Measurements from ENCODE around the gene TMEM26.

Gene TMEM26

DNA sequence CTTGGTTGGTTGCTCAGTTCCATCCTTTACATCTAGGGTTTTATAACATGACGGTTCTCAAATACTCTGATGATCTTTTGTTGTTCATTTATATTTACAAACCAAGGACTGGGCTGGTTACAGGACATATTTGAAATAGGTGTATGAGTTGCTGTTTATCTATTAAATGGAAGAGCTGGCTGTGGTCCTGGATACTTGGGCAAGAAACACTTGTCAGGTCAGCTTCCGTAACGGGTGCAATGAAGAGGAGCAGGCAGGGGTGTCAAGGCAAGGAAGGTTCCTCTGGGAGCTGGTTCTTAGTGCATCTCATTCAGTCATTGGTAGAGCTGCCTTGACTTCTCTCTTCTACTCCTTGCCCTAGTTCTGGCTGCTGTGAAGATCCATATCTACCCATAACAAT is 4.8 kb upstream of the TMEM26 start:
- DNase-seq: no peak

DNA sequence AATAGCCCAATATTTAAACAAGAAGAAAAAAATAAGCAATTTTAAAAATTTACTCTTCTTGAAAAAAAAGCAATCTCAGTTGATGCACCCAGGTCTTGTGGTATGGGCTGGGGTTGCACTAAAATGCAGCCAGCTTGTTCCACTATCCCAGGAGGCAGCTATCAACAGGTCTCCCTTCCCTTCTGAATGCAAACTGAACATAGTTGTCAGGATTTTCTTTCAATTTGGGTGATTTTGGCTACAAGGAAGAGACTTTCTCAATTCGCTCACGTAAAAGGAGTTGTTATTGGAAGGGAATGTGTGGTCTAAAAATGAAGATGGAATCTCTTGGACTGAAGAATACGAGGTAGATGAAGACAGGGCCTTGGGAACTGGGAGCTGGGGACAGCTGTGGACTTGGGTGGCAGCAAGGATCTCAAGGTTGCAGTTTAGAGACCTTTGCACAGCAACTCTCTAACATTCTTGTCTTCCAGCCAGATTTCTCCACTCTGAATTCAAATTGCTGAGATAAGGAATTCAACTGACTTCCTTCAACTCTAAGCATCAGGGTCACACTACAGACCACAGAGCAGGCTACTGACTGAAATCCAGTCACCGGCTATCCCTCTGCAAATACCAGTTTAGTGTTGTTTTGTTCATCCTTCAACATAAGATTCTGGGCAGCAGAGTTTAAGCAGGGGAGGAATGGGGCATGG is 3.1 kb upstream of the TMEM26 start:
- DNase-seq: no peak

DNA sequence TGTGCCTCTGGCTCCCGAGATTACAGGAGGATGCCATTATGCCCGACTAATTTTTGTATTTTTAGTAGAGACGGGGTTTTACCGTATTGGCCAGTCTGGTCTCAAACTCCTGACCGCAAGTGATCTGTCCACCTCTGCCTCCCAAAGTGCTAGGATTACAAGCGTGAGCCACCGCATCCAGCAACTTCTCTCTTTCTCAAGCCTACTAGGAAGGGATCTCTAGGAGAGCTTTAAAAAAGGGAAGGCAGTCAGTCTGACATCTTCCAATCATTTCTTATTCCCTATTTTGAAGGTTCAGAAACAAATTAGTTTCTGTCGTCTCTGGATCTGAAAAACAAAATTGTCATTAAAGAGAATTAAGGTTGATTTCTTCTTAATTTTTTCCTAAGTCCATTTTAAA is 2.5 kb upstream of the TMEM26 start:
- no peak for DNase-seq

DNA sequence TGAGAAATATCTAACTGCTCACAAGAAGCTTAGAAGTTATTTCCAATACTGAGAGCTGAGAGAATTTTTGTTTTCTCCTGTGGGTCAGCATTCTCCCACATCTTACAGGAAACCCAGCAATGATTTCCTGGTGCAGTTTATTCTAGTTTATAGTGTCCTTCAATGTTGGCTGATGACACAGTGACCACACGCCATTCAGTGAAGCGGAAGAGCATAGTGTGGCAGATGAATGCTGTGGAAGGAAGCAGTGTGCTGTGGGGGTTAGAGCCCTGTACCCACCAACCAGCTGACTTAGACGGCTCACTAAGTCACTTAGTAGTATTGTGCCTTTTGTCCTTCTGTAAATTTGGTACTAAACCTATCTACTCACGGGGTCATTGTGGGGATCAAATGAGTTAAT is 1.4 kb upstream of the TMEM26 start:
- no peak for DNase-seq

DNA sequence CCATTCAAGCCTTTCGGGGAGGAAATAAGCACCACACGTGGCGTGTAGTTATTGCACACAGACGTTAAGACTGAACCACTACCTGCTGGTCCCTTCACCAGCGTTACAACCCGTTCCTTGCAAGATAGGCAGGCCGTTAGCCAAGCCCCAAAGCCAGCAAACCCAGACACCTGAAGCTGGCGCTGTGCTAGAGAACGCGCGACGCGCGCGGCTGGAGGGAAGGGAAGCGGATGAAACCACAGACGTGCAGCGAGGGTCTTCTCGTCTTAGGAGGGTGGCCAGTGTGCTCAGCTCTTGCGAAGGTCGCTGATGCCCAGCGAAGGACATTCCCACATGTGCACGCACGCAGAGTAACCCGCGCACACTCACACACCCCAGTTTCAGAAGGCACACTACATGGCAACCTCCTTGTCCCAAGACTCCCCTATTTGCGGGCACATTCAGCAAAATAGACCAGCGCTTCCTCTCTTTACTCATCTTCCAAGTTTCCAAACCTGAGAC is 980 bp downstream of the TMEM26 start:
- no peak for DNase-seq

DNA sequence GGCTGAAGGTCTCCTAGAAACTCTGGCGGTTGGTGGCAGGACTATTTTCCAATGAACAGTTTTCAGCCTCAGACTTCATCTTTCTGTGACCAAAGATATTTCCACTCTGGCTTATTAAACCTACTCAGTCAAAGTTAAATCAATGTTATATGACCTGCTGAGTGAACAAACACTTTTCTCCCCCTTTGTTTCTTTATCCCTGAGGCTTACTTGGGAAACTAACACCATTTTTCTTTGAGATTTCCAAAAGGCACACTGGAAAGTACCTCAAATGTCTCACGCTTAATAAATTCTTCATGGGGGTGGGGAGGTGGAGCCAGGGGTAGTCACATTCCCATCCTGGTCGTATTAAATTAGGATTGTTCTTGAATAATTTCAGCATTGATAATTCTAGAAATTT is 1.8 kb downstream of the TMEM26 start:
- DNase-seq: no peak

DNA sequence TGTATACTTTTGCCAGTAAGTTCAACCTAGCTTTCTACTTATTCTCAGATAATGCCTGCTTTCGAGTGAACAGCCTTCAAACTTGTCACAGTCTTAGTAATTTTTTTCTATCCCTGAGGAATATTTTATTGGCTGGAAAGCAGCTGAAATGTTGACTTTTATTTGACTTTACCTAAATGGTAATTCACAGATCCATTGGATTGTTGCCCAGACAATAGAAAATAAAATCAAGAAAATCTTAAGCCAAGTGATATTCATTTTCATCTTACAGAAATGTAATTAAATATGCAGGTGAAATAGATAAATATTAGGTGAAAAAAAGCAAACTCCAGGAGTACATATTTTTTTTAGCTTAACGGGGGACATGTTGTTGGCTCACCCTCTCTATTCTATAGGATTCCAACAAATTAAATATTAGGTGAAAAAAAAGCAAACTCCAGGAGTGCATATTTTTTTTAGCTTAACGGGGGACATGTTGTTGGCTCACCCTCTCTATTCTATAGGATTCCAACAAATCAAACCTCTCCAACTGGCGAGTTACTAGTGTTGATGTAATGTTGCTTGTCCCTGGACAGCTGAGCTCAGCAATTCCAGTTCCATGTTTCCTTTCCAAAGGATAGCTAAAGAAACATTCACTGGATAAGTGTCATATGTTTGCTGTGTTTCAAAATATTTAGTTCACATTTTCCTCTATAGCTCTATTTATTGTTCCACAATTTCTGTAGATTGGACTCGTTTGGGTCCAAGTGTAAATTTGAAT is 4.2 kb downstream of the TMEM26 start:
- no peak for DNase-seq

DNA sequence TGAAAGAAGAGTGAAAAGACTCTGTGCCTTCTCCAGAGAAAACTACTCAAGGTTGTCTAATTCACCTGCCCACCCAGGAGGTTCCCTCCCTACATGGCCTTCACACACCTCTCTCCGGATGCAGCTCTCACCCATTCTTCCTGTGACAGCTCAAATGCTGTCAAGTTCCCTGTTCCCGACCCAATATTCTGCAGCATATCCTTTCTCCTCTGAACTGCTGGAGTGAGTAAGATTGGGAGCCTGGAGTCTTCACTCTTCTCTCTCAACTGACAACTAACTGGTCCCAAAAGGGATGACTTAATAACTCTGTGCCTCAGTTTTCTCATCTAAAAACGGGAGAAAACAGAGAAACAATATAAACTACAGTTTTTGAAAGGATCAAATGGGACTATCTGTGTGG is 5.1 kb downstream of the TMEM26 start:
- DNase-seq: no peak

DNA sequence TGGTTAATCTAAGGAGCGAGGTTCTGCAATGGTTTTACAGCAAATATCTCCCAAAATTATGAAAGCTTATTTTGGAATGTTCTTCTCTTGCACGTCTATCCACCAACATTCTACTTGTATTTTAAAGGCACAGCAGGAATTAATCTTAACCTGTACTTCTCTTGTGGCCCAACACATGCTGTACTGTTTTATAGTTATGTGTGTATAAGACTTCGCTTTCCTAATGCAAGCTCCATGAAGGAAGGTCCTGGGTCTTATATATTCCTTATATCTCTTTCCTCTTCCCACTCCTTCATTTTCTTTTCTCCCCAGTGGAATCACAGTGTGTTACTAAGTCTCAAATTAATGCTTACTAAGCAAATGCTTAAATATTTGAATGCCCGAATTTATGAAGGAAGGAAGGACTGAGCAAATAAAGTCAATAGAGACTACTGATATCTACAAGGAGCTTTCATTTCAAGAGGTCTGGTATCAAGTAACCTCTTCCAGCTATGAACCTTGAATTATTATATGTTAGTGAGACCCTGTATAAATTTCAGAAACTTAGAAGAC is 14.0 kb downstream of the TMEM26 start:
- DNase-seq: no peak

DNA sequence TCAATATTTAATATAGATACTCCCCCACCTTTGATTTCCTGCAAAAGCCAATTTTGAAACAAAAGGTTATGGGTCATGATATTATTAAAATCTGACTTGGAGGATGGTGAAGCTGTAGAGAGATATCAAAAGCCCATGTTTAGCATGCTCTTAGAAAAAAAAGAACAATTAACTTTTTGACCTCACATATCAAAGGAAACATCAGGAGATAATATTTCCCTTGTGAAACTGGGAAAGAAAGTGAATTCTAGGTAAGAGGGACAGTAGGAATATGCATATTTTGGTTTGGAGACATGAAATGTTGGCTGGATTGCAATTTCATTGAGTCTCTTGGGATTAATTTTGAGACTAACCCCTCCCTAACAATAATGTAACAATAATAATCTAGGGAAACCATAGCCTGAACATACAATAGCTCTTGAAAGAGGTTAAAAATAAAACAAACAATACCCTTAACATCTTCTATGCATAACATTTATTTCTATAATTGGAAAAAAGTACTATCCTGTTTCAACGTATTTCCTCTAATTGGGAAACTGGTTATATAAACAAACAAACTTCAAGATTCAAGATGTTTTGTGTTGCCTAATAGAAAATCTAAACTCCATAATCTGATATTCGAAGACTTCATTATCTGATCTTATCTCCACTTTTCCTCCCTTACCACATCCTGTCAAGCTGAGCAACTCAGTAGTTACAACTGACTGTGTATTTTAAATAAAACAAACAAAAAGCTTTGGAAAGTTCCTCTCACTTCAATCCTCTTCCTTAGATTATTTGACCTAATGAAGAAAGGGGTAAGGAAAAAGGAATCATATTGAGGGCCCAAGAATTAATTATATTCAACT is 14.8 kb downstream of the TMEM26 start:
- no peak for DNase-seq

DNA sequence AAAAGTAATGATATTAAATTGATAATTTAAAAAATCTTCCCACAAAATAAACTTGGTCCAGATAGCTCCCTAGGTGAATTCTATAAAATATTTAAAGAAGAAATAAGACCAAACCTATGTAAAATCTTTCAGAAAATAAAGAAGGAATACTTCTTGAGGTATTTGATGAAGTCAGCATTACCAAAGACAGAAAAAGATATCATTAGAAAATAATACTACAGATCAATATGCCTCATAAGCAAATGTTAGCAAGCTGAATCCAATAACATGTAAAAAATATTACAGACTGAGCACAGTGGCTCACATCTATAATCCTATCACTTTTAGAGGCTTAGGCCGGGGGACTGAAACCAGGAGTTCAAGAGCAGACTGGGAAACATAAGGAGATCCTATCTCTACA is 30.0 kb downstream of the TMEM26 start:
- no peak for DNase-seq

DNA sequence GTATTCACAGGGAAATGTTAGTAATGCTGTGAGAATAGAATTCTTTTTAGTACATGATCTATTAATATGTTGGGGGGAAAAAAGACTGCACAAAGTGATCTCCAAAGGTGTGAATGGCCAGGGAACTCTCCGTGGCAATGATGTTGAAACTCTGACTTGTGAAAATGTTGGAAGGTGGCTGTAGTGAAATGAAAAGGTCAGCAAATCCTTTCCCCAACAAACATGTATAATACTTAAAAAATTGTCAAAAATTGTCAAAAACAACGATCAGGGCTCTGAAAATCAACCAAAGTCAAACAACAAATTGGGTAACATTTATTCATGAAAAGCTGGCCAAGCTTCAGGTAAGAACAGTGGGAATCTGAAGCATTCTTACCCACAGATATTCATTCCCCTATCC is 35.5 kb downstream of the TMEM26 start:
- no peak for DNase-seq

DNA sequence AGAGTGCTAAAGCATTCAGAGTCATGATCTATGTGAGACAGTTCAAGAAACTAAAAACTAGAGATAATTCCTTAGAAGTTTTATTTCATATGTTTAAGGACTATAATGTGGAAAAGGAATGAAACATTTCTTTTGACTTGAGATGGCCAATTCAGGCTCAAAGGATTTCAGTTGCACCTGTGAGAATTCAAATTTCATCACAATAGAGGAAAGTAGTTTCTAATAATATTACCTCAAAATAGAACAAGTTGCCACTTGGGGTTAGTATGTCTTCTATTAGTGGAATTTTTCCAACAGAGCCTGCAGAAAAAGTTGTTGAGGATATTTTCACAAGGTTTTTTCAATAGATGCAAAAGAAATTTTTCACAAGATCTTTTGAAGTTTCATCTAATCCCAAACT is 37.4 kb downstream of the TMEM26 start:
- no peak for DNase-seq

DNA sequence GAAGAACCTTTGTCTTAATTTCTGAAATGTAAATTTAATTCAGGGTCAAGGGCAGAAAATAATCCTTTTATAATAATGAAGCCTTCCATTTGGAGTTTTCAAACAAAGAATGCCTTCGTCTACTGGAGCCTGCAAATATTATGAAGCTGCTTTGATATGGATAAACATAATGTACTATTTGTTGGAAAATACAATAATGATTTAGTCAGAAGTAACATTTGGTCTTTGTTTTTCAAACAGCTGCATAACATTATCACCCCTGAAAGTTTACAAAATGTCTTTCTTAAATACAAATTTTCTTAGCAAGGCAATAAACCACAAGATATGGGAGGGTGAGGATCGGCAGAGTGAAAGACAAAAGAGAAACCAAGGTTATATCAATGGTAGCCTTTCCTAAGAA is 41.5 kb downstream of the TMEM26 start:
- DNase-seq: no peak

DNA sequence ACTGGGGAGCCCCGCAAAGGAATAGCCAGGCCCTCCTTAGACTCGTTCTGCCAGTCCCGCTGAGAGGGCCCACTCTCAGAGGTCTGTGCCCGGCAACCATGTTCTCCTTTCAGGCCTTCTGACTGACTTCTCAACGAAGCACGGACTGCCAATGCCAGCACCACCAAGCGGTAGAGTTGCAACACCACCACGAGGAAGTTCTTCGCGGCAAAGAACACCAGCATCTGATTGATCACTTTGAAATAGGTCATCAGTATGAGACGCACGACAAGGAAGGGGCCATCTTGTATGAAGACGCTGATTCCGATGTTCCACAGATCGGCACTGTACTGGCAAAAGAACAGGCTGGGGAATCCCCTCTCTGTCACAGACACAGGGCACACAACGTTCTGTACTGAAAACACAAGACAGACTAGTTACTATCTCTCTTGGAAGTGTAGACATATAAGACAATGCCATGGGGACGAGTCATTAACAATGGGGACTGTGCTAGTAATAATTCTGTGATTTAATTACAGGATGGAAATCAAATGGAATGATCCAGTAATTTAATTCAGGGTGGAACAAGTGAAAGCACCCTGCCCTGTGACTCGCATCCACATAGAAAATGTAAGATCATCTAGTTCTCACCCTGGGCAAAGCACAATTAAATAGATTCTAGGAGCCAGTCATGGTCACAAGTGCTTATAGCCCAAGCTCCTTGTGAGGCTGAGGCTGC is 42.7 kb downstream of the TMEM26 start:
- DNase-seq: no peak

DNA sequence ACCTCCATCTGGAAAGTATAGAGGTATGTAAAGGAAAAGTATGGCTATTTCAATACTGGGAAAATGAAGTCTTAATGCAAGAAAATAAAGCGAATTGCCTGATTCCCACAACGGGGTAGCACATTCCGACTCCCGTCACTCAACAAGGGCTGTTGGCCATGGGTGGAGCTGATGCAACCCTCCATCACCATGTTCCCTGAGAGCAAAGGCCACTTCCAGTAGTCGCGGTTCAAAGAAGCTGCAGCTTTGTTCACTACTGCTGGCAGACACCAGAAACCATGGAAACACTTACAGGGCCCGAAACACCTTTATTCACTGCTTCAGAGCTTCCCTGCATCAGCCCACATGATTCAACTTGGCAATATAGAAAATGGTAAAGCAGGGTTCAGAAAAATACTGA is 44.0 kb downstream of the TMEM26 start:
- no peak for DNase-seq

DNA sequence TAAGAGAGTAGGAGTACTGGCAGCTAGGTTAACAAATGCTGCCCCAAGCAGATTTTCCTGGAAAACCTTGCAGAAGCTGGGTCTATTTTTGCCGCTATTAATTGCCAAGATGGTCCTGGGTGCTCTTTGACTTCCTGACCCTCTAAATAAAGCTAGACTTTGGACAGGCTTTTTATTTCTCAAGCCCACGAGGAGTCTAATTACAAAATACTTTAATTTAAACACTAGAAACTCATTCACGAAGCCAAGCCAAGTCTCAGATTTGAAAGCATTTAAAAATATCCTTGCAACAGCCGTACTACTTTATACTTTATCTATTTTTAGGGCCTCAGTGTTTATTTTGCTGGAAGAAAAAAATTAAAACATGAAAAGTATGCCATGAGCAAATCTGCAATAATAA is 45.1 kb downstream of the TMEM26 start:
- no peak for DNase-seq

DNA sequence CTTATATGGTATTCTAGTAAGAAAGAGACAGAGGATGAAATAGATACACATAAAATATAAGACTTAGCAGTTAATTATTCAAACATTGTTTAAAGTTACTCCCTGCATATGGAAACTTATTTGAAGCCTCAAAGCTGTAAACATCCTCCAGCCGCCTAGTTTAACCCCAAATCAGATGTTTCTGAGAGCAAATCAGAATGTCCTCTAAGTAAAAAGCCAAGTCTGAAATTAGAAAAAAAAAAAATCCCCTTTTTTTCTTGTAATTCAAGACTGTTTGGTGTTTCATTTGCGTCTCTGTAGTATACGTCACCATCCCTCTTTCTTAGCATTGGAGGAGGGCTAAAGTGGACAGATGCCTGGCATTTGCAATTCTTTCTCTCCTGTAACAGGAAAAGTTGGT is 46.4 kb downstream of the TMEM26 start:
- no peak for DNase-seq

DNA sequence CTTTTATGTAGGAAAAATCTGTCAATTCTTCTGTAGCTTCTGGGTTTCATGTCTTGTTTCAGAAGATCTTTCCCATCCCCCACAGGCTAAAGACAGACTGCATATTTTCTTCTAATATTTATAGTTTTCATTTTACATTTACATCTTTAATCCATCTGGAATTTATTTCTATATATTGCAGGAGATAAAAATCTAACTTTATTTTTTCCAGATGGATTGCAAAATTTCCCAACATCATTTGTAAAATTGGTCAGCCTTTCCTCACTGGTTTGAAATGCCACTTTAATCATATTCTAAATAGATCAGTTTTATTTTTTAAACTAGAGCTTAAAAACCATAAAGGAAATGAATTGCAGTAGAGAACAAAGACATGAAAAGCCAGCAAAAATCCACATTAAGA is 46.9 kb downstream of the TMEM26 start:
- no peak for DNase-seq

DNA sequence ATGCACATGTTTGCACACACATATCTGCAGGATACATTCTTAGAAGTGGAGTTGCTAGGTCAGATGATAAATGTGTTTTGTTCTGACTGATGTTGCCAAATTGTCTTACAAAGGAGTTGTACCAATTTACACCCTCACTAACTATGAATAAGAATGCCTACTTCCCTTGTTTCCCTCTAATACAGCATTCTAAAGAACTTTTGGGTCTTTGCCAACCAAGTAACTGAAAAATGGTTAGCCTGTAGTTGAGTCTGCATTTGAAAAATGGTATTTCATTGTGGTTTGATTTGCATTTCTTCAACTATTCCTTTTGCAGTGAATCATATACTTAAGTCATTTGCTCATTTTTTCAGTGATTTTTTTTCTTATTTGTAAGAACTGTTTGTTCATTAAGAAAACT is 48.4 kb downstream of the TMEM26 start:
- DNase-seq: no peak

DNA sequence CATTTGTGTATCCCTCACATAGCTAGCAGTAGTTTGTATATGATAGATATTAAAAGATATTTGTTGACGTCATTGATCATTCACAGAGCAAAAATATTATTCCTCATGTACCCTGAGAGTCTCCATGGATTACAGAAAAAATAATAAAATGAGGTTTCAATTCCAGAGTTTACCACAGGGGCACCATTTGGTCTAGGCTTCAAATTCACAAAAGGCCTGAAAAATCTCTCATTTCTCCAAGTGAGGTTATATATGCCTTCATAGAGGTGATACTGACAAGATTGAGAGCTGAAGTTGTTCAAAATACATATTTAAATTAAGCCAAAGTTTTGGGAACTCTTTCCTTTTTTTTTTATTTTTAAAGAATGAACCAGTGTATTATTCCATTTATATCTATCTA is 52.7 kb downstream of the TMEM26 start:
- DNase-seq: no peak

DNA sequence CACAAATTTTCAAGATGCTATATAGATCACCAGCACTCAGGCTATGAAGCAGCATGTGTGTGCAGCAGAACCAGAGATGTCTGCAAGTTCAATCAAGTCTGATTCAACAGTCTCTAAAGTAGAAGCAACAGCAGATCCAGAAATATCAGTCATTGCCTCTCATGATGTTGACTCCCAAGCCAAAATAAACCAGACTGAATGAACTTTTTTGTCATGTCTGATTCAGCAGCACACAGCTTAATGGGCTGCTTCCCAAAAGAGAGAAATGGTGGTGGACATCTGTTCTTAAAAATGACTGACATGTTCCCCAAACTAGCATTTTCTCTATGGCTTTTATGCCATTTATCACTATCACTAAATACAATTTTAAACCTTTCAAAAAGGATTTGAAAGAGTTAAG is 53.8 kb downstream of the TMEM26 start:
- no peak for DNase-seq
